Measurements from ENCODE around the gene ZNHIT2. TPM values are rescaled to one million over a fixed set of nuclear protein-coding genes. Genes with fewer than 3 reads are reported as not detected.
A peak's percentile ranks its signal among the peaks of the same experiment; 100 is the strongest.

The ZNHIT2 gene
- total RNA-seq = 11.3 and 12.8 TPM in 2 replicates

DNA sequence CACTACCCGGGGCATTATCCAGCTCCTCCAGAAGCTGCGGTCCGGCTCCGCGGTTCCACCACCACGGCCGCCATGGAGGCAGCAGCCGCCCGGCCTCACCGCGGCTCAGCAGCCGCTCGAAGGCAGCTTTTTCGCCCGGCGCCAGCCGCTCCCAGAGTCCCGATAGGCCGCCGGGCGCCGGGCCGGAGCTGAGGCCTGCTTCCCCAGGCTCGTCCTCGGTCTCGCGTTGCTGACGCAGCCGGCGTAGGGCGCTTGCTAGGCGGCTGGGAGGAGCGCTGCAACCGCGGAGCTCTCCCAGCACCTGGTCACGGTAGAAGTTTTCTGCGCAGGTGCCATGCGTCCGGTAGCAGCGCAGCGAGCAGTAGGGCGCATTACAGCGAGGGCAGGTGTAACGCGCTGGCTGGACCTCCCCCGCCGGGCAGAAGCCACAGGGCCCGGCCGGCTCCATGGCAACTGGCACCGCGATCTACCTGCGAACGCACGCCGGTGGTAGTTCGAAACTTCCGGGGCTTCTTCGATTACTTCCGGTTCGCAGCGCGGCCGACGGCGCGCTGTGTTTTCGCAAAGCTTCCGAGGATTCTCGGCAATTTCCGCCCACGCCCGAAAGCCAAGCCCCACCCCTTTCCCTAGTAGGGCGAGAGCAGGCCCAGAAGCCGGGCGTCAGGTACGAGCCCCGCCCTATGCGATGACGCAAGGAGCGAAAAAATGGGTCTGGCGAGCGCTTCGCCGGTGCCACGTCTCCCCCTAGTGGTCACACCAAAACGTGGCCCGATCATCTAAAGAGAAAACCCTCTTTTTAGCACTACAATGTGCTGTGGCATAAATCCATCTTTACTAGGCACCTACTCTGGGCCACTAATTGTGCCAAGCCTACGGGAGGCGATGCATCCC lies at the start of gene ZNHIT2:
Gene ZNHIT2 (minus strand): TSS at position 496 of the 891 bp plus-strand sequence. CDS start 48 bp downstream, at position 448.
- DNase-seq (ENCODE audit: low spot score) = peak; percentile 100
- no peaks in the 10 kb centered on the region for H3K27me3 Mint-ChIP-seq (ENCODE audit: low read depth)
- no peaks in the 10 kb centered on the region for H3K9me3 Mint-ChIP-seq
- intact Hi-C loops (cut with micrococcal nuclease) = loop anchor here (1.0 to 10.0 kb wide), 6 partner anchors 17 to 457 kb away; partner anchors contain the start of genes ATG2A, CAPN1, EHBP1L1 and FAM89B
- H3K4me1 Mint-ChIP-seq (ENCODE audit: low read depth) = peaks cover 28% of the 10 kb centered on the region
- H3K4me3 Mint-ChIP-seq (ENCODE audit: low read depth) = peak within 1 kb of the TSS; percentile 84
- peak within 1 kb of the TSS; percentile 88 for H3K27ac Mint-ChIP-seq
- peaks cover 66% of the 10 kb centered on the region for H3K36me3 Mint-ChIP-seq (ENCODE audit: low read depth)

DNA sequence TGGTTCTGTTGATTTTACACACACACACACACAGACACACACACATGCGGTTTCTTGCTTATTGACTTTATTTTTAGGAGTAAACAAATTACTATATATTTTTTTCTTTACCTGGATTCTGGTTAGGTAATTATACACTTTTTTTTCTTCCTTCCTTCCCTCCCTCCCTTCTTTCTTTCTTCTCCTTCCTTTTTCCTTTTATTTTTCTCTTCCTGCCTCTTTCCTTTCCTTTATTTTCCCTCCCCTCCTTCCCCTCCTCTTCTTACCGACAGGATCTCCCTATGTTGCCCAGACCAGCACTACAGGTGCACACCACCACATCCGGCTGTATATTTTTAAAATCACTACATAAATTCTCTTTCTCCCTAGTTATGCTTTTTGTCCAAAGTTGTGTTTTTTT lies 49.4 kb upstream of the ZNHIT2 start:
- no peaks in the 10 kb centered on the region for H3K27me3 Mint-ChIP-seq (ENCODE audit: low read depth)
- no peak overlapping the region for H3K27ac Mint-ChIP-seq
- no peak for DNase-seq (ENCODE audit: low spot score)
- intact Hi-C loops (cut with micrococcal nuclease) = no loop called here
- peaks cover 11% of the 10 kb centered on the region for H3K4me1 Mint-ChIP-seq (ENCODE audit: low read depth)
- H3K4me3 Mint-ChIP-seq (ENCODE audit: low read depth) = no peak overlapping the region
- H3K9me3 Mint-ChIP-seq = no peaks in the 10 kb centered on the region
- H3K36me3 Mint-ChIP-seq (ENCODE audit: low read depth) = no peaks in the 10 kb centered on the region

DNA sequence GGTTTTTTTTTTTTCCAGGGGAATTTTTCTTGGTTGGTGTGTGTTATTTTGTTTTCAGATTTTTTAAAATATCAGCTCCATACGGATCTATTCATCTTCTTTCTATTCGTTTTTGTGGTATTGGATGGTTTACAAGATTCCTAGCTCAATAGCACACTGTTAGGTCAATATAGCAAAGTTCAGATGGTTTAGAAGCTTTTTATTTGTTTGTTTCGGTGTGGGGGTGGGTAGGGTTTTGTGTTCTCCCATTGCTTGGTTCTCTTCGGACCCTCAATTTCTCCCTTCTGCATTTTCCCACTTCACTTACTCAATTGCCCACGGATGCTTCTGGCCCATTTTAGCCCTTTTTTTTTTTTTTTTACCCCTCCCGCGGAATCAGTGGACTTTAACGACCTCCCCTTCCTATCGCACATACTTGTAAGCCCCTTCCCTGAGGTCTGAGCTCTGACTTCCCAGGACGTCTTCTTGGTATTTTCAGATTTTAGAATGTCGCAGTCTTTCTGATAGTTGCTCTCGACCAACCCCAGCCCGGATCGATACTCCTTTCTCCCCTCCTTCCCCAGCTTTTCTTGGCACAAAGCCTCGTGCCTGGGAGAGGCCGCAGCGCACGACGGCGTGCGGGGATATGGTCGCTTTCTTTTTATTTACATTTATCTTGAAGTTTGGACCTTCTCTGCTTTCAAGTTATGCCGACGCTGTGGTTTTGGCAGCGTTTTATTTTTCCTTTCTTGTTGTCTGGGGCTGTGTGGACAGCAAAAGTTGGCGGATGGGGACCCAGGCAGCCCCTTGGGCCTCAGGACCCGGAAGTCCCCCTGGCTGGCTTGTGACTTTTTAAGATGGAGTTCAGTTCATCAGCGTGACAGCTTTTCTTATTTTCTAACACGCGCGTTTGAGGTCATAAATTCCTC lies 48.2 kb upstream of the ZNHIT2 start:
- Mint-ChIP-seq H3K4me3 (ENCODE audit: low read depth) (no peak overlapping the region), H3K27me3 (ENCODE audit: low read depth) (peaks cover 2% of the 10 kb centered on the region), H3K36me3 (ENCODE audit: low read depth) (no peaks in the 10 kb centered on the region), H3K4me1 (ENCODE audit: low read depth) (peaks cover 11% of the 10 kb centered on the region), H3K9me3 (no peaks in the 10 kb centered on the region), H3K27ac (no peak overlapping the region)
- no peak for DNase-seq (ENCODE audit: low spot score)
- intact Hi-C loops (cut with micrococcal nuclease) = no loop called here

DNA sequence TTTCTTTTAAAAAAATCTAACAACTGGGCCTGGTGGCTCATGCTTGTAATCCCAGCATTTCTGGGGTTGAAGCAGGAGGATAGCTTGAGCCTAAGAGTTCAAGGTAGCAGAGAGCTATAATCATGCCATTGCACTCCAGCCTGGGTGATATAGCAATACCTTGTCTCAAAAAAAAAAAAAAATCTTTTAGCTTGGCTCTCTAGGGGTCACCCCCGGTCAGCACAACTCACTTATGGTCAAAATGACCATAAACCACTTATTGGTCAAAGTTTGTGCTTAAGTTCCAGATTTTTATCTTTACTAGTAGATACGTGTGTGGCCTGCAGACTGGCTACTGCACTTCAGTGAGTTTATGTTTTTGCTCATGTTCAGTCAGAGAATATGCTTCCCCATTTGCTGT lies 46.2 kb upstream of the ZNHIT2 start:
- peaks cover 8% of the 10 kb centered on the region for H3K27me3 Mint-ChIP-seq (ENCODE audit: low read depth)
- no peak overlapping the region for H3K4me3 Mint-ChIP-seq (ENCODE audit: low read depth)
- no peaks in the 10 kb centered on the region for H3K36me3 Mint-ChIP-seq (ENCODE audit: low read depth)
- no peak overlapping the region for H3K27ac Mint-ChIP-seq
- DNase-seq (ENCODE audit: low spot score) = no peak
- H3K9me3 Mint-ChIP-seq = no peaks in the 10 kb centered on the region
- intact Hi-C loops (cut with micrococcal nuclease) = no loop called here
- peaks cover 2% of the 10 kb centered on the region for H3K4me1 Mint-ChIP-seq (ENCODE audit: low read depth)

DNA sequence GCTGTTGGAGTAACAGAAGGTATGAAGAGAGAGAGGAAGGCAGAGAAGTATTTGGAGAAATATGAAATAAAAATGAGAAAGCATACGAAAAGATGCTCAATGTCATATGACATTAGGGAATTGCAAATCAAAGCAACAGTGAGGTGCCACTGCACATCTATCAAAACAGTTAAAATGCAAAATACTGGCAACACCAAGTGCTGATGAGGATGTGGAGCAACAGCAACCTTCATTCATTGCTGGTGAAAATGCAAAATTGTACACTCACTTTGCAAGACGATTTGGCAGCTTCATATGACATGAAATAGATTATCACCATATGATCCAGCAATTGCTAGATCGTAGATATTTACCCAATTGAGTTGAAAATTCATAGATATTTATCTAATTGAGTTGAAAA lies 43.1 kb upstream of the ZNHIT2 start:
- peaks cover 8% of the 10 kb centered on the region for H3K27me3 Mint-ChIP-seq (ENCODE audit: low read depth)
- intact Hi-C loops (cut with micrococcal nuclease) = no loop called here
- no peak overlapping the region for H3K27ac Mint-ChIP-seq
- H3K9me3 Mint-ChIP-seq = no peaks in the 10 kb centered on the region
- H3K4me1 Mint-ChIP-seq (ENCODE audit: low read depth) = no peaks in the 10 kb centered on the region
- no peak for DNase-seq (ENCODE audit: low spot score)
- H3K36me3 Mint-ChIP-seq (ENCODE audit: low read depth) = no peaks in the 10 kb centered on the region
- no peak overlapping the region for H3K4me3 Mint-ChIP-seq (ENCODE audit: low read depth)

DNA sequence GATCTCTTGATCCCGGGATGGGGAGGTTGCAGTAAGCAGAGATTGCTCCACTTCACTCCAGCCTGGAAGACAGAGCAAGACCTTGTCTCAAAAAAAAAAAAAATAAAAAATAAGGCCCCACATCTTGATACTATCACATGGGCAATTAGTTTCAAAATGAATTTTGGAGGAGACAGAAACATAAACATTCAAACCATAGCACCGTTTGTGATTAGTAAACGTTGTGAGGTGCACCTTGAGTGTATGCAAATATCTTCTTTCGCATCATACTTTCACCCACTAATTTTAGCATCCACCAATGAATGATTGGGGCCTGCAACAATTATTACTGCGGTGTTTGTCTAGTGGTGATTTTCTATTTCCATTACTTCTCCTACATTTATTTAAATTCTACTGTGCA lies 41.5 kb upstream of the ZNHIT2 start:
- H3K27me3 Mint-ChIP-seq (ENCODE audit: low read depth) = peaks cover 8% of the 10 kb centered on the region
- no peak overlapping the region for H3K27ac Mint-ChIP-seq
- H3K4me1 Mint-ChIP-seq (ENCODE audit: low read depth) = no peaks in the 10 kb centered on the region
- no peak overlapping the region for H3K4me3 Mint-ChIP-seq (ENCODE audit: low read depth)
- intact Hi-C loops (cut with micrococcal nuclease) = no loop called here
- DNase-seq (ENCODE audit: low spot score) = no peak
- H3K9me3 Mint-ChIP-seq = no peaks in the 10 kb centered on the region
- H3K36me3 Mint-ChIP-seq (ENCODE audit: low read depth) = no peaks in the 10 kb centered on the region

DNA sequence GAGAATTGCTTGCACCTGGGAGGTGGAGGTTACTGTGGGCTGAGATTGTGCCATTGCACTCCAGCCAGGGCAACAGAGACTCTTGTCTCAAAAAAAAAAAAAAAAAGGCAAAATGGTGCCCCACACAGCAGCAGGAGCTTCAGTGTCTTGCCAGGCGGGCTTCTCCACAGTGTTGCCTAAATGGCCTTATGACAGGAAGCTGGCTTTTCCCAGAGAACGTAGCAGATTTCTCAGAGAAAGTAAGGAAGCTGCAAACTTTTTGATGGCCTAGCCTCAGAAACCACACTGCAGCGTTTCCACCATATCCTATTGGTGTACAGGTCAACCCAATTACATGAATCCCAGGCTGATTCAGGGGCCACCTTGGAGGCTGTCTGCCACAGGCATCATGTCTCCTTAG lies 39.8 kb upstream of the ZNHIT2 start:
- Mint-ChIP-seq H3K9me3 (no peaks in the 10 kb centered on the region), H3K4me1 (ENCODE audit: low read depth) (peaks cover 2% of the 10 kb centered on the region), H3K36me3 (ENCODE audit: low read depth) (no peaks in the 10 kb centered on the region), H3K4me3 (ENCODE audit: low read depth) (no peak overlapping the region), H3K27me3 (ENCODE audit: low read depth) (peaks cover 8% of the 10 kb centered on the region), H3K27ac (no peak overlapping the region)
- DNase-seq (ENCODE audit: low spot score) = no peak
- intact Hi-C loops (cut with micrococcal nuclease) = no loop called here

DNA sequence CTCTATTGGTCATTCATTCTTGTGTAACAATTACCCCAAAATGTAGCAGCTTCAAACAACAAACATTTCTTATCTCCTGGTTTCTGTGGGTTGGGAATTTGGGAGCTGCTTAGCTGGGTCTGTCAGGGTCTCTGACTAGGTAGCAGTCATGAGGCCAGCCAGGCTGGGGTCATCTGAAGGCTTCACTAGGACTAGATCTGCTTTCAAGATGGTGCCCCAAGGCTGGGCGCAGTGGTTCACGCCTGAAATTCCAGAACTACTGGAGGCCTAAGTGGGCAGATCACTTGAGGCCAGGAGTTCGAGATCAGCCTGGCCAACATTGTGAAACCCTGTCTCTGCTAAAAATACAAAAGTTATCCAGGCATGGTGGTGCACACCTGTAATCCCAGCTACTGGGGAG lies 39.4 kb upstream of the ZNHIT2 start:
- intact Hi-C loops (cut with micrococcal nuclease) = no loop called here
- no peak overlapping the region for H3K27ac Mint-ChIP-seq
- H3K9me3 Mint-ChIP-seq = no peaks in the 10 kb centered on the region
- H3K4me1 Mint-ChIP-seq (ENCODE audit: low read depth) = peaks cover 5% of the 10 kb centered on the region
- H3K36me3 Mint-ChIP-seq (ENCODE audit: low read depth) = no peaks in the 10 kb centered on the region
- H3K27me3 Mint-ChIP-seq (ENCODE audit: low read depth) = peaks cover 8% of the 10 kb centered on the region
- DNase-seq (ENCODE audit: low spot score) = no peak
- no peak overlapping the region for H3K4me3 Mint-ChIP-seq (ENCODE audit: low read depth)

- no peaks in the 10 kb centered on the region for H3K36me3 Mint-ChIP-seq (ENCODE audit: low read depth)
These were observed 38.8 kb upstream of the ZNHIT2 start for GRCh38 chr11:65156256-65156655.

GRCh38 chr11:65152122-65152521 lies 34.6 kb upstream of the ZNHIT2 start:
- intact Hi-C loops (cut with micrococcal nuclease) = no loop called here
- H3K9me3 Mint-ChIP-seq = no peaks in the 10 kb centered on the region
- no peak for DNase-seq (ENCODE audit: low spot score)
- no peaks in the 10 kb centered on the region for H3K36me3 Mint-ChIP-seq (ENCODE audit: low read depth)
- H3K27me3 Mint-ChIP-seq (ENCODE audit: low read depth) = no peaks in the 10 kb centered on the region
- peaks cover 13% of the 10 kb centered on the region for H3K4me1 Mint-ChIP-seq (ENCODE audit: low read depth)
- H3K4me3 Mint-ChIP-seq (ENCODE audit: low read depth) = no peak overlapping the region
- no peak overlapping the region for H3K27ac Mint-ChIP-seq

More at GRCh38 chr11:65156256-65156655, 38.8 kb upstream of the ZNHIT2 start:
- no peak overlapping the region for H3K27ac Mint-ChIP-seq
- no peaks in the 10 kb centered on the region for H3K9me3 Mint-ChIP-seq
- H3K27me3 Mint-ChIP-seq (ENCODE audit: low read depth) = peaks cover 8% of the 10 kb centered on the region
- no peak overlapping the region for H3K4me3 Mint-ChIP-seq (ENCODE audit: low read depth)
- DNase-seq (ENCODE audit: low spot score) = no peak
- peaks cover 5% of the 10 kb centered on the region for H3K4me1 Mint-ChIP-seq (ENCODE audit: low read depth)
- intact Hi-C loops (cut with micrococcal nuclease) = no loop called here

GRCh38 chr11:65151331-65151899 lies 33.9 kb upstream of the ZNHIT2 start:
- Mint-ChIP-seq H3K27ac (no peak overlapping the region), H3K36me3 (ENCODE audit: low read depth) (no peaks in the 10 kb centered on the region), H3K4me1 (ENCODE audit: low read depth) (peaks cover 13% of the 10 kb centered on the region), H3K9me3 (no peaks in the 10 kb centered on the region), H3K27me3 (ENCODE audit: low read depth) (no peaks in the 10 kb centered on the region), H3K4me3 (ENCODE audit: low read depth) (no peak overlapping the region)
- intact Hi-C loops (cut with micrococcal nuclease) = no loop called here
- no peak for DNase-seq (ENCODE audit: low spot score)

DNA sequence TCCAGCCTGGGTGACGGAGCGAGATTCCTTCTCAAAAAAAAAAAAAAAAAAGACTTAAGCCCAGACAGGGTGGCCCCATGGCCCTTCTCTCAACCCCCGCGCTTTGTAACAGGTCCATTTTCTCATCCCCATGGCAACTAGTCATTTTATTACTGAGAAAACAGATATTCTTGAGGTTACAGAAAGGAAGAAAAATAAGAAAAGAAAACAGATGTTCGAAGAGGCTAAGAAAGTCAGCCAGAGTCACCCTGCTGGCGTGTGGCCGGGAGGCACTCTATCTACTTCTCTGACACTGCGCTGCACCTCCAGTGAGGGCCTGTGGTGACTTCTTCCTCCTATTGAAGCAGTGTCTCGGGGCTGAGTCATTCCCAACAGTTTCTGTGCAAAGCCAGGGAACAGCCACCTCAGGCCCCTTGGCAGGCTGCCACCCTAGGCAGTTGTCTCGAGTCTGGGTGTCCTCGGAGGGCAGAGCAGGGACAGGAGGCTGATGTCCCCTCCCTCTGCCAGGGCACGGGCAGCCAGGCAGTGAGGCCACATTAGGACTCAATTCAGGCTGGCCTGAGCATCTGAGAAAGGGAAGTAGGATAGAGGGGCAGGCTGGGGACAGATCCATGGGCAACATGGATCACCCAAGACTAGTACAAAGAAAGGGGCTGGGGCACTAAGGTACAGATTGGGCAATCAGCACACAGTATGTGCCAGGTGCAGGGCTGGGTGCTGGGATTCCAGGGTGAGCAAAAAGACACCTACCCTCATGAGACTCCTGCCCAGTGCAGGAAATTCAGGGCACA lies 33.2 kb upstream of the ZNHIT2 start:
- Mint-ChIP-seq H3K27me3 (ENCODE audit: low read depth) (peaks cover 6% of the 10 kb centered on the region), H3K27ac (no peak overlapping the region), H3K4me1 (ENCODE audit: low read depth) (peaks cover 13% of the 10 kb centered on the region), H3K4me3 (ENCODE audit: low read depth) (no peak overlapping the region), H3K9me3 (no peaks in the 10 kb centered on the region), H3K36me3 (ENCODE audit: low read depth) (no peaks in the 10 kb centered on the region)
- DNase-seq (ENCODE audit: low spot score) = no peak
- intact Hi-C loops (cut with micrococcal nuclease) = no loop called here
